22Rv1 (cell line): Measurements from ENCODE around the gene SIGLEC7.

ENCODE experiments used
- CTCF ChIP-seq: fragments of 450-650 bp; IDR thresholded peaks from 2 replicates; pipeline ENCODE4 v1.5.1; 2017; ENCODE audit warnings: mild to moderate bottlenecking
- ZFX ChIP-seq: fragments of 450-650 bp; IDR thresholded peaks from 2 replicates; pipeline ENCODE4 v1.6.1; 2017; ENCODE audit warnings: antibody characterized with exemption, borderline replicate concordance

- TF ChIP-seq CTCF (no peak), ZFX (no peak)
Observed at GRCh38 chr19:51135004-51135403, 7.1 kb upstream of the SIGLEC7 start.
